PFSK-1 (cell line): ENCODE measurements around the gene SESTD1.

Experiments used
- FOXP2 ChIP-seq: optimal IDR thresholded peaks from 2 replicates; pipeline ENCODE3; 2011; ENCODE audit warnings: borderline replicate concordance, control low read depth, inconsistent platforms; ENCODE audit not compliant: insufficient read depth; ENCODE audit errors: extremely low read length, extremely low read depth
- POLR2AphosphoS5 ChIP-seq: IDR thresholded peaks from 2 replicates; pipeline ENCODE4 v1.6.1; 2012; ENCODE audit warnings: low read depth, mild to moderate bottlenecking, control low read depth, low read length, moderate library complexity
- REST ChIP-seq, 2 experiments: IDR thresholded peaks; 2 replicates each; pipeline versions ENCODE4 v1.6.1 to v1.8.0; 2011 to 2012; ENCODE audit warnings: low read depth in 2 of 2, low read length in 2 of 2, control low read depth in 1 of 2, inconsistent platforms in 1 of 2, mild to moderate bottlenecking in 1 of 2, moderate library complexity in 1 of 2; ENCODE audit not compliant: insufficient read depth in 1 of 2
- SIN3A ChIP-seq: IDR thresholded peaks from 2 replicates; pipeline ENCODE4 v1.6.1; 2012; ENCODE audit warnings: mild to moderate bottlenecking, low read length, moderate library complexity, borderline replicate concordance; ENCODE audit not compliant: insufficient read depth
- TAF1 ChIP-seq: IDR thresholded peaks from 2 replicates; pipeline ENCODE4 v1.6.1; 2012; ENCODE audit warnings: low read length, control low read depth, borderline replicate concordance; ENCODE audit not compliant: insufficient read depth

The SESTD1 gene

DNA sequence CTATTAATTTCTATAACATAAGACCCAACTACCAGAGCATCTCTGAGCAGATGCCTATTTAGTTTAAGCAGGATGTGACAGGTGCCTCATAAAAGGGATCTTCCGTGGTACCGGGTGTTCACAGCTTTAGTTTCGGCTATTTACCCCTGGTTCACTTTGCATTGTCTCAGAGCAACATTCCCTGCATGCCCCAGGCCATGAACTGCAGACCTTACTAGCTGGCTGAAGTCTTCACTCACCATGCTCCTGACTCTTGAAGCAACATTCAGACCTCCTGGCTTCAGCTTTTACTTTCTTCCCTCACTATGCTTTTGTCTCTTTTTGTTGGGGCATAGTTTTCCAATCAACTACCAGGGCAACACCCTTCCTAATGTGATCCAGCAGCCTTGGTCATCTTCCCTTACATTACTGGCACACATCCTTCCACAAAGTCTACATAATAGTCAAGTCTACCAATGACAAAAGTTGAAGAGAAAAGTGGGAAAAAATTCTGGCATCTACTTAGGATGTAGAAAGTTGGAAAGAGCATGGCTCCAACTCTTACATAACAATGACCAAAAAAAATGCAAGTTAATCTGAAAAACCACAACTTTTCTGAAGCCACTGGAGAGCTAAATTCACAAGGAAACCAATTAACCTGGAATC lies 99.2 kb downstream of the SESTD1 start:
- TF ChIP-seq REST (IDR thresholded peaks at IDR 0.05; ENCODE audit: insufficient read depth in 1 of 2, low read depth in 2 of 2, low read length in 2 of 2) (no peak), SIN3A (no peak), POLR2AphosphoS5 (no peak), FOXP2 (no peak), TAF1 (no peak)

DNA sequence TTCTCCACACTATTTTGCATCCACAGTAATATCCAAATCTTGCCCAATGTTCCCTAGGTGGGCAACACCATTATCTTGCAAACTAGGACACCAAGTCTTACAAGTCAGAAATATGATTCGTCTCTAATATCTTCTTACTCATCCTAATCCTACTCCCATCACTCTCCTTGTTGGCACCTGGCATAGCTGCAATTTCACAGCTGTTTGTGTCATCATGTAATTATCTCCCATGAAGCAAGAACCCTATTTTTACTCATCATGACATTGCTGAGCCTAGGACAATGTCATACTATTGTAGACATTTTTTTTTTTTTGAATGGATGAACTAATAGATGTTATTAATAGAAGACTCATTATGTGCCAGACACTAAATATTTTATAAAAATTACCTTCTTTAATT lies 123.4 kb downstream of the SESTD1 start:
- TF ChIP-seq POLR2AphosphoS5 (no peak), TAF1 (no peak), SIN3A (no peak), REST (IDR thresholded peaks at IDR 0.05; ENCODE audit: insufficient read depth in 1 of 2, low read depth in 2 of 2, low read length in 2 of 2) (no peak), FOXP2 (no peak)

- TF ChIP-seq REST (IDR thresholded peaks at IDR 0.05; ENCODE audit: insufficient read depth in 1 of 2, low read depth in 2 of 2, low read length in 2 of 2) (no peak), FOXP2 (no peak), POLR2AphosphoS5 (no peak), TAF1 (no peak), SIN3A (no peak)
Measured at GRCh38 chr2:179140571-179140970, 124.1 kb downstream of the SESTD1 start.

GRCh38 chr2:179139506-179139905 lies 125.1 kb downstream of the SESTD1 start:
- TF ChIP-seq REST (IDR thresholded peaks at IDR 0.05; ENCODE audit: insufficient read depth in 1 of 2, low read depth in 2 of 2, low read length in 2 of 2) (no peak), TAF1 (no peak), FOXP2 (no peak), SIN3A (no peak), POLR2AphosphoS5 (no peak)
